Brain microvascular endothelial cell (primary cell): ENCODE measurements around the gene DHRS4.
"Not testable (repeated sequence)": the region's sequence is repeated elsewhere in the genome, so short reads cannot be mapped to it uniquely, and the experiment has no call there.

Experiments
- DNase-seq: peaks from one replicate; pipeline ENCODE4 v3.0.0-alpha.2; 2020
- H3K27ac ChIP-seq: fragments of 250-450 bp; sonication (Bioruptor Pico); 2 replicates; pipeline ENCODE4 v1.5.1; 2020; ENCODE audit warnings: mild to moderate bottlenecking, moderate library complexity
- H3K27me3 ChIP-seq: fragments of 250-450 bp; sonication (Bioruptor Pico); replicated peaks from 2 replicates; pipeline ENCODE4 v1.5.1; 2020; ENCODE audit warnings: mild to moderate bottlenecking
- H3K36me3 ChIP-seq: fragments of 250-450 bp; sonication (Bioruptor Pico); replicated peaks from 2 replicates; pipeline ENCODE4 v1.5.1; 2020; ENCODE audit warnings: mild to moderate bottlenecking
- H3K4me3 ChIP-seq: 2 replicates; pipeline ENCODE4 v1.5.1; 2011; ENCODE audit warnings: low read depth, mild to moderate bottlenecking, control low read depth, low read length, moderate library complexity
- CTCF ChIP-seq: IDR thresholded peaks from 2 replicates; pipeline ENCODE4 v1.5.1; 2011; ENCODE audit warnings: low read depth, mild to moderate bottlenecking, moderate library complexity, low read length, control low read depth, inconsistent platforms; ENCODE audit errors: missing control alignments
- in situ Hi-C: cut with HindIII; loops from 2 replicates; pipeline ENCODE4 v1.10.0; 2017; ENCODE audit warnings: low sequenced_read_pairs, low pct_ligation_motif_present

Gene DHRS4

DNA sequence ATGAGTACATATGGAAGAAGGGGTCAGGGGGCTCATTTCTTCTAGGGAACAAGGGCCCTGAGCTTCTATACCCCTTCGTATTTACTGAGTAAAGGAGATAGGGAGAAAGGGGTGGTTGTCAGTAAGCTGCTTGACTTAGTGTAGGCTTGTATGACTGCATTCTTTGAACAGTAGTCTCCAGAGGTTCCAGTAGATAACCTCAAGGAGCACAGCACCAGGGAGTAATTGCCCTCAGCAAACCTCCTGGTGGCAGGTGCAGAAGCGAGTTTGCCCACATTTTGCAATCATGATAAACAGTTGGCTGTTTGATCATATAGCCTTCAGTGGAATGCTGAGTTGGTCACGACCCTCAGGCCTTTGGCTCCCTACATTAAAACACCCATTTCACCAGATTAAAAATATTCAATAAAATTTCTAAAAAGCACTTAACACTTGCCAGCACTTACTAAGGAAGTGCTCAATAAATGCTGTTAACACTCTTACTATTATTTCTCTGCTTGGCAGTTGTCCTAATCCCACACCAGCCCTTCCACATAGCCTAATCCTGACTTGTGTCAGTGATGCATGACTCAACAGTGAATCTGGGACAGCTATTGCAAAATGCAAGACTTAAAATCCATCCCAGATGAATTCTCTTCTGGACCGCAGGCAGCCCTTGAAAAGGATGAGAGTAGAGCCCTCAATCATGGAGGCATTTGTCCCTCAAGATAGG lies 31.5 kb downstream of the DHRS4 start:
- H3K36me3 ChIP-seq, result no peaks in the 10 kb centered on the region
- H3K4me3 ChIP-seq, result no peak overlapping the region
- no peaks in the 10 kb centered on the region for H3K27me3 ChIP-seq
- TF ChIP-seq CTCF, result no peak
- in situ Hi-C loops, result no loop called here
- no peak overlapping the region for H3K27ac ChIP-seq
- peak; percentile 56 for DNase-seq

- not testable (repeated sequence) for H3K27me3 ChIP-seq
These were observed 34.6 kb downstream of the DHRS4 start for GRCh38 chr14:23988223-23988606.

GRCh38 chr14:23988607-23989363 lies 35.2 kb downstream of the DHRS4 start, which contains the start of gene DHRS4L2:
Gene DHRS4L2 (plus strand): TSS chr14:23988929. CDS start chr14:23988948, 19 bp downstream.
- H3K4me3 ChIP-seq, result peak within 1 kb of the TSS; percentile 34
- H3K27ac ChIP-seq, H3K27me3 ChIP-seq, H3K36me3 ChIP-seq, in situ Hi-C loops: not testable (repeated sequence)
- DNase-seq, result peak; percentile 31

More at GRCh38 chr14:23988223-23988606, 34.6 kb downstream of the DHRS4 start:
- in situ Hi-C loops, H3K27ac ChIP-seq, H3K4me3 ChIP-seq, H3K36me3 ChIP-seq, DNase-seq: not testable (repeated sequence)

DNA sequence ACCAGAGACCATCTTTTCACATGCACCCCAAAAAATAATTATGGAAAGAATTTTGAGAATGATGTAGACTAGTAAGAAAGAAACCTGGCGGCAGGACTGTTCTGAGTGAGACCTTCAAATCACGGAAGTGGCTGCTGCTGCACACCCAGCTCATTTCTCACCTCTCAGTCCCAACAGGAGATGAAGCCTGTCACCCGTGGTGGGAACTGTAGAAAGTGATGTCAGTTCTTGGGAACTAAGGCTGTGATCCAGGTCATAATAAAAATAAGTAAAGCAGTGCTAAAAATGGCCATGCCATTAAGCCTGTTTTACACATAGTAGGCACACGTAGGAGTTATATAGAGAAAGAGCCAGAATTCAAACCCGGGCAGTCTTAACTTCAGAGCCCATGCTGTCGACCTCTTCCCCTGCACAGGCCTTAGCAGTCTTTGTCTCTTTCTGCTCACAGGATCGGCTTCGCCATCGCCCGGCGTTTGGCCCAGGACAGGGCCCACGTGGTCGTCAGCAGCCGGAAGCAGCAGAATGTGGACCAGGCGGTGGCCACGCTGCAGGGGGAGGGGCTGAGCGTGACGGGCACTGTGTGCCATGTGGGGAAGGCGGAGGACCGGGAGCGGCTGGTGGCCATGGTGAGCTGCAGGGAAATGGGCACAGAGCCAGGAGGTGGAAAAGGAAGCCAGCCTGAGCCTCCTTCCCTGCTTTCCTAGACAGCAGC lies 36.3 kb downstream of the DHRS4 start:
- H3K36me3 ChIP-seq, in situ Hi-C loops, H3K4me3 ChIP-seq, DNase-seq, H3K27me3 ChIP-seq, H3K27ac ChIP-seq: not testable (repeated sequence)

DNA sequence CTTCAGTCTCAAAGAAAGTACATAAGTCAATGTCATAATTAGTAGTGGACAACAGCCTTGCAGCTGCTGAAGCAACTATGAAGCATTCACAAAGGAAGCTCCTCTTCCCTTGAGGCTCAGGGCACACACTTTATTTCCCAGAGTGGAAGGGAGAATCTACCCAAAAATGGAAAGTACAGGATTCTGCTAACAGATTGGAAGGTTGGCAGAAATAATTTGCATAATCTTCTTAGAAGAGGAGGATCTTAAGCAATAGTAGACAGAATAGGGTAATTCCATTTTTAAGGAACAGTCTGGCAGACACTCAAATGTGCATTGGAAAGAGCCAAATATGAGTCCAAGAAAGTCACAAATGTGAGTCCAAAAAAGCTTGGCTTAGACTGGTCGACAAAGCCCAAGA lies 37.4 kb downstream of the DHRS4 start:
- H3K27me3 ChIP-seq, in situ Hi-C loops, H3K27ac ChIP-seq, DNase-seq, H3K4me3 ChIP-seq, H3K36me3 ChIP-seq: not testable (repeated sequence)

DNA sequence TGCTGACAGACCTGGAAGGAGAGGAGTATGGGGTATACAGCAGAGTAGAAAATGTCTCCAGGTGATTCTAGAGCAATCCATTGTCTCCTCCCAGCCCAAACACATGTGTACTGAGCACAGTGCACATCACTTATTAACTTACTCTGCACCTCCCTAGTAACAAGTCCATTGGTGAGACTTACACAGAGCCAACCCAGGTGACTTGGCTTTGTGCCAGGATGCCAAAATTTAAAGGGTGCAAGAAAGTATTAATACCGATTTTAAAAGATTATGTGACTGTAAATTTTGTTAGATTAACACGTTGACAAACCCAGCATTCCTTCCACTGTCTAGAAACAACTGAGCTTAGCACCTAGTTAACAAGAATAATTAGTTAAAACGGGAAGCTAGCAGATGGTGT lies 39.5 kb downstream of the DHRS4 start:
- H3K27me3 ChIP-seq, in situ Hi-C loops, H3K36me3 ChIP-seq, DNase-seq, H3K27ac ChIP-seq, H3K4me3 ChIP-seq: not testable (repeated sequence)

GRCh38 chr14:23996009-23996408 lies 42.4 kb downstream of the DHRS4 start:
- H3K4me3 ChIP-seq, in situ Hi-C loops, H3K27me3 ChIP-seq, H3K27ac ChIP-seq, DNase-seq, H3K36me3 ChIP-seq: not testable (repeated sequence)

DNA sequence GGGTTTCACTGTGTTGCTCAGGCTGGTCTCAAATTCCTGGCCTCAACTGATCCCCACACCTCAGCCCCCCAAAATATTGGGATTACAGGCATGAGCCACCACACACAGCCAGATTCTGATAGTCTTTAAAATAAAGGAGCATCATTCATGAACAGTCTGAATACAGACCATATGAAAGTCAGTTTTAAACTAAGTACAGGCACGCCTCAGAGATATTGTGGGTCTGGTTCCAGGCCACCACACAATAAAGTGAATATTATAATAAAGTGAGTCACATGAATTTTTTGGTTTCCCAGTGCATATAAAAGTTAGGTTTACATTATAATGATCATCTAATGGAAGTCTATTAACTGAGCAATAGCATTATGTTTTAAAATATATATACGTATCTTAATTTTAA lies 43.3 kb downstream of the DHRS4 start:
- in situ Hi-C loops, H3K36me3 ChIP-seq, H3K27me3 ChIP-seq, DNase-seq, H3K4me3 ChIP-seq, H3K27ac ChIP-seq: not testable (repeated sequence)

DNA sequence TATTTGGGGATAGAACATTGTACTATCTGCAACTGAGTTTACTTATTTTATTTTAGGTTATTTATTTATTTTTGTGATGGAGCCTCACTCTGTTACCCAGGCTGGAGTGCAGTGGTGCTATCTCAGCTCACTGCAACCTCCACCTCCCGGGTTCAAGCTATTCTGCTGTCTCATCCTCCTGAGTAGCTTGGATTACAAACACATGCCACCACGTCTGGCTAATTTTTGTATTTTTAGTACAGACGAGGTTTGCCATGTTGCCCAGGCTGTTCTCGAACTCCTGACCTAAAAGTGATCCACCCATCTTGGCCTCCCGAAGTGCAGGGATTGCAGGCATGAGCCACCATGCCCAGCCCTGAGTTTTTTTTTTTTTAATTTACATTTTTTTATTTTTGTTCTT lies 46.1 kb downstream of the DHRS4 start:
- in situ Hi-C loops, result not testable (repeated sequence)

GRCh38 chr14:24001078-24001477 lies 47.5 kb downstream of the DHRS4 start:
- H3K4me3 ChIP-seq, H3K27ac ChIP-seq, H3K36me3 ChIP-seq, H3K27me3 ChIP-seq, in situ Hi-C loops, DNase-seq: not testable (repeated sequence)

More for the DNA sequence above, 46.1 kb downstream of the DHRS4 start:
- H3K27ac ChIP-seq, H3K27me3 ChIP-seq, H3K36me3 ChIP-seq, H3K4me3 ChIP-seq, DNase-seq: not testable (repeated sequence)

- in situ Hi-C loops, DNase-seq, H3K36me3 ChIP-seq, H3K4me3 ChIP-seq, H3K27me3 ChIP-seq, H3K27ac ChIP-seq: not testable (repeated sequence)
These were observed 48.1 kb downstream of the DHRS4 start for GRCh38 chr14:24001679-24002078.

DNA sequence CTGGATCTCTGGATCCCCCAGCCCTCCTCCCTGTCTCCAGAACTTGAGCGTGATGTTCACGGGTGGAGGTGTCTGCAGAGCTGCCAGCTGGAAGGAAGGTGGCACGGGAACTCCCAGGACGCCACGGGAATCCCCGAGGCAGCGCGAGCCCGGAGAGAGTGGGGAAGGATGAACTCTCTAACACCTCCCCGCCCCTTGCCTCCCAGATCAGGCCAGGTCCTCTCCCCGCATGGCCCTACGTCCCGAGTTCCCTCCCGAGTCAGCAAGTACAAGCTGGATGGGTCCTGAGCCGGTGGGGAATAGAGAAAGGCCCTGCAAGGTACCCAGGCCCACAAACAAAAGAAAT lies 52.9 kb downstream of the DHRS4 start:
- H3K27ac ChIP-seq, in situ Hi-C loops, H3K27me3 ChIP-seq, DNase-seq, H3K36me3 ChIP-seq: not testable (repeated sequence)
- peak overlapping the region; percentile 35 for H3K4me3 ChIP-seq
